GM18951 (cell line): ENCODE results near the gene CLPSL1.

Experiments used
- POLR2A ChIP-seq: IDR thresholded peaks from 4 replicates; pipeline ENCODE4 v1.6.1; 2011; ENCODE audit warnings: mild to moderate bottlenecking; ENCODE audit not compliant: insufficient read length, insufficient read depth; ENCODE audit errors: extremely low read depth
- in situ Hi-C: fragments of 300-500 bp; cut with MboI; formaldehyde crosslinking; loops from one replicate; pipeline ENCODE4 v1.12.0; 2022; ENCODE audit warnings: low sequenced_read_pairs, mixed read lengths, inconsistent platforms; ENCODE audit not compliant: unreplicated experiment

The CLPSL1 gene

DNA sequence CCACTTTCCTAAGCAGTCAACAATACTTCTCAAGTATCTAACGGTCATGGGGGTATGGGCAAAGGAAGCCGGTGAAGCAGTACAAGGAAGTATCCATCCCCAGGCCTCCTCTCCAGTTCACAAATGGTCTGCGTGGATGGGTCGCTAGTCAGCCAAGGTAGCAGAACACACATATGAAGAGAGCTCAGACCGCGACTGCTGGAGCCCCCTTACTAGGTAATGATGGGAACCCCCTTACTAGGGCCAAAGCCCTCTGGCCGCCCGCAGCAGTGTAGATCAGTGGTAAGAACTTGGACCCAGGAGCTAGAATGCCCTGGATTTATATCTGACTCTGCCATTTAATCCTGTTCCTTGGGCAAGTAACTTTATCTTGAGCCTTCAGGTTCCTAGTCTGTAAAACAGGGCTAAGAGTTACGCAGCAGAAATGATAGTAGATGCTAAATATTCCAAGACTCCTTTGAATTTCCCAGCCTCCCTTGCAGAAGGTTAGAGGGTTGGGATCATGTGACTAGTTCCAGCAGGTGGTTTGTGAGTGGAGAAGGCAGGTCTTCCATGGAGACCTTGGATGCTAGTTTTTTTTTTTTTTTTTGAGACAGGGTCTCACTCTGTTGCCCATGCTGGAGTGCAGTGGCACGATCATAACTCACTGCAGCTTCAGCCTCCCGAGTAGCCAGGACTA is 6.6 kb upstream of the CLPSL1 start:
- in situ Hi-C loops = no loop called here
- TF ChIP-seq POLR2A = no peak

DNA sequence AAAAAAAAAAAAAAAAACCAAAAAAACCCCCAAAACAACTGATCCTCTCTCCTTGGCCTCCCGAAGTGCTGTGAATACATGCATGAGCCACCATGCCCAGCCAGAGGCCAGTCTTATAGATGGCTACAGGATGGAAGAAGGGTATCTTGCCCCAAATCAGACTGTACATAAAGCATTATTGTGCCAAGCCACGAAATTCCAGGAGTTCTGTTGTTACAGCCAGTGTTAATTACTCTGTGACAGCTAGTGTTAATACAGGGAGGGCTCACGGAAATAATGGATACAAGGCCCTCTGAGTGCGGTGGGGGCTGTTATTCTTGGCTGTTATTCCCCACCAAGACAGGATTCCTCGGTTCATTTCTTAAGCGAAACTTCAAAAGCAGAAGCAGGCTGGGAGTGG is 5.8 kb upstream of the CLPSL1 start:
- no peak for TF ChIP-seq POLR2A
- in situ Hi-C loops = no loop called here

GRCh38 chr6:35776364-35777215 is 4.2 kb upstream of the CLPSL1 start, which contains the start of gene CLPSL2:
TSS of gene CLPSL2 (plus strand) at chr6:35776598. CDS start at chr6:35776619, 21 bp downstream.
- in situ Hi-C loops = no loop called here
- no peak for TF ChIP-seq POLR2A

- in situ Hi-C loops = no loop called here
- TF ChIP-seq POLR2A = no peak
Measured at GRCh38 chr6:35777356-35778102, 3.3 kb upstream of the CLPSL1 start.

- in situ Hi-C loops = no loop called here
- TF ChIP-seq POLR2A = no peak
Measured at GRCh38 chr6:35778437-35778836, 2.4 kb upstream of the CLPSL1 start.

DNA sequence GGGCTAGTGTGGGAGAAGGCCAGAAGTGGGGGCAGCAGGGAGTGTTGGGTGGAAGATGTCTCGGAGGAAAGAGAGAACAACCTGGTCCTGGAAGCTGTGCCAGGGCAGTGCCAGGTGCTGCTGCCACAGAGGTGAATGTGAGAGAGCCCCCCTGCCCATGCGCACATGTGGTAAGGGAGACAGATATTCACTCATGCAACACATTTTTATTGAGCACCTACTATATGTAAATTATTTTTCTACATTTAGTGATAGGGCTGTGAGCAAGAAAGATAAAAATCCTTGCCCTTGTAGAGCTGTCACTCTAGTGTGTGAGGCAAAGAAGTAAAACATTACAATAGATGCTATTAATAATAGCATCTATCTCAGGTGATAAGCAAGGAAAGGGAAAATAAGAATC is 471 bp downstream of the CLPSL1 start:
- TF ChIP-seq POLR2A = no peak
- in situ Hi-C loops = no loop called here

DNA sequence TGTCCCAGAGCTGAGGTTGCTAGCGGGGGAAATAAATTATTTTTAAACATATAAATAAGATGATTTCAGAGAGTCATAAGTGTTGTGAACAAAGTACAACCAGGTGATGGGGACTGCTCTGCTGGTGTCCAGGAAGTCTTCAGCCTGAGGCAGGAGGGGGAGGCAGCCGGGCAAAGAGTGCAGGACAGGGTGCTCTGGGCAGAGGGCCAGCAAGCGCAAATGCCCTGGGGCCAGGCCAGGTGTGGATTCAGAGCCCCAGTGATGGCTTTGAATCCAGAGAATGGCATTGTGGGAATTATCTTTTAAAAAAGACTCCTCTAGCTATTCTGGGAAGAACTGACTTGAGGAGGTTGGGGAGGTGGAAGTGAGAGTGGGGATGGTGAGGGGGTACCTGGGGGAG is 1.6 kb downstream of the CLPSL1 start:
- TF ChIP-seq POLR2A = no peak
- in situ Hi-C loops = no loop called here

DNA sequence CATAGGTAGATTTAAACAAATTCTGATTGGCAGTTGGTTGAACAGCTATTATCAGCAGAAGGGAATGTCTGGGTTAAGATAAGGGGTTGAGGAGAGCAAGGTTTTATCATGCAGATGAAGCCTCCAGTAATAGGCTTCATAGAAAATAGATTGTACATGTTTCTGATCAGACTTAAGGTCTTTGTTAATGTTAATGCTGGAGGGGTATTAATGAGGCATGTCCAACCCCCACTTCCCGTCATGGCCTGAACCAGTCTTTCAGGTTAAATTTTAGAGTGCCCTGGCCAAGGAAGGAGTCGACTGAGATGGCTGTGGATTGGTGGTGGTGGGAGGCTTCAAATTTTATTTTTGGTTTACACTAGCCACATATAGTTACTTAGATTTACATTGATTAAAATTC is 3.4 kb downstream of the CLPSL1 start:
- in situ Hi-C loops = no loop called here
- no peak for TF ChIP-seq POLR2A

DNA sequence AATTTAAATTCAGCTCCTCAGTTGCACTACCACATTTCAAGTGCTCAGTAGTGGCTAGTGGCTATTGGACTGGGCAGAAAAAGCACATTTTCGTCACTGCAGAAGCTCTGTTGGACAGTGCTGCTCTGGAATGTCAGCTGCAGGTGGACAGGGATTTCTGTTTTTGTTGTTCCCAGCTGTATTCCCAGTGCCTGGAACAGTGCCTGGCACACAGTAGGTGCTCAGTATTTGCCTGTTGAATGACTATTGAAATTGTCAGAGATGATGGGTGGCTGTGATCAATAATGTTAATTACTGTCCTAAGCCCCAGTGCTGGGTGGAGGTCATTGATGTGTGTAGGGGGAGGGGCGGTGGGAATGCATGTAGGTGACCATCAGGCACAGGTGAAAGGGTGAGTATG is 5.5 kb downstream of the CLPSL1 start:
- TF ChIP-seq POLR2A = no peak
- in situ Hi-C loops = no loop called here

DNA sequence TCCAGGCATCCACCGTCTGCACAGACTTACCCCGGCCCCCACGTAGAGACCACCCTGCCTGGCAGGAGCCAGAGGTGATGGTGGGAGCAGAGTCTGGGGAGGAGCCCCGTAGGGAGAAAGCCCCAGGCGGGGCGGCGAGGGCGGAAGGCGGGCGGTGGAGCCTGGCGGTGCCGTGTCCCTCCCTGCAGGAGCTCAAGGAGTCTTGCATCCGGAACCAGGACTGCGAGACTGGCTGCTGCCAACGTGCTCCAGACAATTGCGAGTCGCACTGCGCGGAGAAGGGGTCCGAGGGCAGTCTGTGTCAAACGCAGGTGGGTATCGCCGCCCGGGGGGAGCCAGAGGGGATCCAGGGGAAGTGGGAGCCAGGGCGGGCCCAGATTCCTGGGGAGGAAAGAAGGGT is 6.0 kb downstream of the CLPSL1 start:
- TF ChIP-seq POLR2A = no peak
- in situ Hi-C loops = no loop called here

- in situ Hi-C loops = no loop called here
- TF ChIP-seq POLR2A = no peak
Measured at GRCh38 chr6:35787266-35788218, 6.7 kb downstream of the CLPSL1 start.

DNA sequence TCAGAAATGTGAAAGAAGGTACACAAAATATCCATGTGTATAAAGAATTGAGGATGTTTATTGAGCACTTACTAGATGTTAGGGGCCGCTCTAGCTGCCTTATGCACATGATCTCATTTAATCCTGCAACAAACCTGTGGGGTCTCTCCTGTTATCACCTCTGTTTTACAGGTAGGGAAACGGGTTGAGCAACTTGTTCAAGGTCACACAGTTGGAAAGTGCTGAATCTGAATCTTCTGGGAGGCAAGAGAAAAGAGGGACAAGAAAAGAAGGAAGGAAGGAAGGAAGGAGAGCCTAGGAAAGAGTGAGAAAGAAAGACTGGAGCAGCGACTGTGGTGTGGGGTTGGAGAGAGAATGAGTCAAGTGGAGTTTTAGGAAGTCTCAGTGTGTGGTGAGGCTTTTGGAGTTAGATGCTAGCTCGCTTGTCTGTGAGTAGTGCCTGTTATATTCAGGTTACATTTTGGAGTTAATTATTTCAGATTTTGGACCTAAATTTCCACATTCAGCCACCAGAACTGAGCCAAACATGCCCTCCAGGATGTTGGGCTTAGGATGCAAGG is 7.7 kb downstream of the CLPSL1 start:
- in situ Hi-C loops = no loop called here
- TF ChIP-seq POLR2A = no peak
